Ishikawa (cell line): ENCODE measurements around the gene NF1.
A peak's percentile ranks its signal among the peaks of the same experiment; 100 is the strongest.

Experiments used
- CEBPB ChIP-seq: IDR thresholded peaks from 2 replicates; pipeline ENCODE4 v1.6.1; 2012
- CREB1 ChIP-seq: IDR thresholded peaks from 2 replicates; pipeline ENCODE4 v1.6.1; 2012; ENCODE audit warnings: low read depth
- EGR1 ChIP-seq: IDR thresholded peaks from 2 replicates; pipeline ENCODE4 v1.6.1; 2012
- FOXM1 ChIP-seq: IDR thresholded peaks from 2 replicates; pipeline ENCODE4 v1.6.1; 2012; ENCODE audit warnings: low read depth, borderline replicate concordance
- RAD21 ChIP-seq: IDR thresholded peaks from 2 replicates; pipeline ENCODE4 v1.6.1; 2012; ENCODE audit warnings: low read depth
- REST ChIP-seq: IDR thresholded peaks from 2 replicates; pipeline ENCODE4 v1.6.1; 2012; ENCODE audit warnings: low read depth, mild to moderate bottlenecking
- TAF1 ChIP-seq: IDR thresholded peaks from 2 replicates; pipeline ENCODE4 v1.6.1; 2012; ENCODE audit warnings: low read depth, mild to moderate bottlenecking
- TCF12 ChIP-seq: IDR thresholded peaks from 2 replicates; pipeline ENCODE4 v1.6.1; 2012; ENCODE audit warnings: low read depth
- TEAD4 ChIP-seq: IDR thresholded peaks from 2 replicates; pipeline ENCODE4 v1.6.1; 2012
- YY1 ChIP-seq: IDR thresholded peaks from 2 replicates; pipeline ENCODE4 v1.6.1; 2012; ENCODE audit warnings: low read depth
- ZBTB7A ChIP-seq: IDR thresholded peaks from 2 replicates; pipeline ENCODE4 v1.6.1; 2012; ENCODE audit warnings: low read depth
- TF ChIP-seq, protein P1 (sequence below): IDR thresholded peaks from 2 replicates; pipeline ENCODE4 v1.6.1; 2012
- TF ChIP-seq, protein P2 (sequence below): IDR thresholded peaks from 2 replicates; pipeline ENCODE4 v1.6.1; 2012

GRCh38 chr17:31400481-31400950, 305.7 kb downstream of the NF1 start:
- no peak for TF ChIP-seq ZBTB7A
- TF ChIP-seq FOXM1: no peak
- TF ChIP-seq EGR1: no peak
- TF ChIP-seq REST: peak; percentile 66
- TF ChIP-seq, protein P1, sequence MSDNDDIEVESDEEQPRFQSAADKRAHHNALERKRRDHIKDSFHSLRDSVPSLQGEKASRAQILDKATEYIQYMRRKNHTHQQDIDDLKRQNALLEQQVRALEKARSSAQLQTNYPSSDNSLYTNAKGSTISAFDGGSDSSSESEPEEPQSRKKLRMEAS: no peak
- TF ChIP-seq CREB1: no peak
- TF ChIP-seq CEBPB: no peak
- TF ChIP-seq RAD21: no peak
- TF ChIP-seq TAF1: no peak
- TF ChIP-seq TCF12: no peak
- TF ChIP-seq, protein P2, sequence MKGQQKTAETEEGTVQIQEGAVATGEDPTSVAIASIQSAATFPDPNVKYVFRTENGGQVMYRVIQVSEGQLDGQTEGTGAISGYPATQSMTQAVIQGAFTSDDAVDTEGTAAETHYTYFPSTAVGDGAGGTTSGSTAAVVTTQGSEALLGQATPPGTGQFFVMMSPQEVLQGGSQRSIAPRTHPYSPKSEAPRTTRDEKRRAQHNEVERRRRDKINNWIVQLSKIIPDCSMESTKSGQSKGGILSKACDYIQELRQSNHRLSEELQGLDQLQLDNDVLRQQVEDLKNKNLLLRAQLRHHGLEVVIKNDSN: no peak
- no peak for TF ChIP-seq TEAD4
- TF ChIP-seq YY1: no peak
